Body of pancreas (tissue), 4 donors: ENCODE results near the gene ZNF500. TPM values are rescaled to one million over a fixed set of nuclear protein-coding genes. Genes with fewer than 3 reads are reported as not detected.
A peak's percentile ranks its signal among the peaks of the same experiment; 100 is the strongest.

ENCODE experiments used
- ATAC-seq: fragments of 150-250 bp; one replicate; pipeline ENCODE4 v1.9.1; 2016
- DNase-seq, 4 donors: peaks; one replicate each; pipeline ENCODE4 v3.0.0-alpha.2; 2019
- H3K27ac ChIP-seq, 4 donors: fragments of 200-600 bp; sonication (generic); 1 replicate in 3 of 4; 2 replicates in 1 of 4; pipeline versions ENCODE4 v1.5.1 to v1.6.1; 2016 to 2019; ENCODE audit warnings: mild to moderate bottlenecking in 1 of 4, mixed read lengths in 1 of 4, moderate library complexity in 1 of 4
- H3K27me3 ChIP-seq, 2 donors: fragments of 200-600 bp; sonication (generic); one replicate each; pipeline ENCODE4 v1.6.0; 2016; ENCODE audit warnings: mild to moderate bottlenecking in 1 of 2
- H3K36me3 ChIP-seq, 2 donors: fragments of 200-600 bp; sonication (generic); replicated peaks in 1 of 2; 2 replicates each; pipeline ENCODE4 v1.5.1; 2016; ENCODE audit warnings: low read depth in 2 of 2; ENCODE audit not compliant: insufficient read depth in 1 of 2
- H3K4me1 ChIP-seq: fragments of 200-600 bp; sonication (generic); one replicate; pipeline ENCODE4 v1.6.0; 2016
- H3K4me3 ChIP-seq, 2 donors: fragments of 200-600 bp; sonication (generic); 1 replicate in 1 of 2; 2 replicates in 1 of 2; pipeline ENCODE4 v1.5.1; 2016 to 2019
- H3K9me3 ChIP-seq, 3 donors: fragments of 200-600 bp; sonication (generic); 1 replicate in 2 of 3; 2 replicates in 1 of 3; pipeline ENCODE4 v1.5.1; 2016
- POLR2A ChIP-seq, 3 donors: fragments of 450-650 bp; IDR thresholded peaks; one replicate each; pipeline ENCODE4 v1.6.1; 2016; ENCODE audit warnings: antibody characterized with exemption in 3 of 3, mild to moderate bottlenecking in 2 of 3
- WGBS, 2 donors: methylation state at CpG; one replicate each; pipeline ENCODE4 v1.1.5; 2017; 5-methylcytosine and 5-hydroxymethylcytosine counted together
- intact Hi-C: fragments of 100-400 bp; cut with DNase I; formaldehyde crosslinking; loops from one replicate; pipeline ENCODE4 v1.15.1; 2023
- total RNA-seq, 2 donors: library from RNA; depleted of rRNA; stranded (reverse); fragments of >200 nt; gene quantifications; one replicate each; pipeline ENCODE4 v1.1.0, GENCODE V29; 2016
- TF ChIP-seq, protein P1 (sequence below), 7 experiments: fragments of 450-650 bp in 4 of 7; fragments of 200-600 bp in 3 of 7; sonication (generic) in 3 of 7; IDR thresholded peaks; one replicate each; pipeline ENCODE4 v1.5.1; 2016 to 2019; ENCODE audit warnings: antibody characterized with exemption in 7 of 7

ZNF500 gene
- total RNA-seq, 2 donors from 2014 or later, result 7.5 to 13.8 TPM

DNA sequence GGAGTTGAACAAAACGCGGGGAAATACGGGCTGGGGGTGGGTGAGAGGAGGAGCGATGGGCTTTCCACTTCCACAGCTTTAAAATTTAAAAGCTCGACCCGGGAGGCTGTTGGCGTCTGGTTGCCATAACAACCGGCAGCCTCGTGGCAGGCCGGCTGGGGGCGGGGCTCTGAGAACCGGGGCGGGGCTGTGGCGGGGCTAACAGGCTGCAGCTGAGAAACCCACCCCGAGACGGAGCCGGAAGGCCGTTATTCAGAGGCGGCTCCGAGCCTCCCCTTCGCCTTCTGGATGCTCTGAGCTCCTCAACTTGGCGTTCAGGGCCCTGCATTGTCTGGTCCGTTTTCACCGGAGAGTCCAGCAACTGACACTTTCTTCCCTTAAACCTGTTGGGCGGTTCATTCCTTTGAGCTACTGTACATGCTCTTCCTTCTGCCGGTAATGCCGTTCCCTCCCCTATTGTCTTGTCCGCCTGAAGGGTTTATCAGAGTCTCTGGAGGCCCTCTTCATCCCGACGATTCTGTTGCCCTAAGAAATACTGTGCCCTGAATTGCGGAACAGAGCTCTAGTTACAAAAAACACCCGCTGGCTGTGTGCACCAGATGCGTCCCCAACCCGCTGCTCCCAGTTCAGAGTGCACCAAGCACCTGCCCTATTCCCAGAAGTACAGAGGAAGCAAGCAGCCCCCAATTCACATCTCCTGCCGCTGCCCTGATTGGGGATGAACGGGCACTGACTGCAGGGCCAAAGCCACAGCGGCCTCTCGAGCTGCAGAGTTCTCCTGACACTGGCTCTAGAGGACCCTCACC, 32.0 kb downstream of the ZNF500 start:
- peak; percentile 75 for ATAC-seq
- TF ChIP-seq, protein P1, sequence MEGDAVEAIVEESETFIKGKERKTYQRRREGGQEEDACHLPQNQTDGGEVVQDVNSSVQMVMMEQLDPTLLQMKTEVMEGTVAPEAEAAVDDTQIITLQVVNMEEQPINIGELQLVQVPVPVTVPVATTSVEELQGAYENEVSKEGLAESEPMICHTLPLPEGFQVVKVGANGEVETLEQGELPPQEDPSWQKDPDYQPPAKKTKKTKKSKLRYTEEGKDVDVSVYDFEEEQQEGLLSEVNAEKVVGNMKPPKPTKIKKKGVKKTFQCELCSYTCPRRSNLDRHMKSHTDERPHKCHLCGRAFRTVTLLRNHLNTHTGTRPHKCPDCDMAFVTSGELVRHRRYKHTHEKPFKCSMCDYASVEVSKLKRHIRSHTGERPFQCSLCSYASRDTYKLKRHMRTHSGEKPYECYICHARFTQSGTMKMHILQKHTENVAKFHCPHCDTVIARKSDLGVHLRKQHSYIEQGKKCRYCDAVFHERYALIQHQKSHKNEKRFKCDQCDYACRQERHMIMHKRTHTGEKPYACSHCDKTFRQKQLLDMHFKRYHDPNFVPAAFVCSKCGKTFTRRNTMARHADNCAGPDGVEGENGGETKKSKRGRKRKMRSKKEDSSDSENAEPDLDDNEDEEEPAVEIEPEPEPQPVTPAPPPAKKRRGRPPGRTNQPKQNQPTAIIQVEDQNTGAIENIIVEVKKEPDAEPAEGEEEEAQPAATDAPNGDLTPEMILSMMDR (IDR thresholded peaks at IDR 0.05), result no peak
- TF ChIP-seq POLR2A (IDR thresholded peaks at IDR 0.05), result no peak
- H3K27ac ChIP-seq, result peak overlapping the region; percentile 68 to 95 (median 82)
- 1 to 3% methylated on average over 17 to 38 of the region's 38 CpGs for WGBS, 2 donors
- intact Hi-C loops, result no loop called here
- no peaks in the 10 kb centered on the region for H3K27me3 ChIP-seq
- H3K4me1 ChIP-seq, result peaks cover 11% of the 10 kb centered on the region
- H3K36me3 ChIP-seq, result peaks cover 0 to 2% of the 10 kb centered on the region in 2 donors
- H3K9me3 ChIP-seq, result no peaks in the 10 kb centered on the region
- DNase-seq, result peak; percentile 90 to 95 (median 92)
- H3K4me3 ChIP-seq, result peak overlapping the region; percentile 93 to 98

DNA sequence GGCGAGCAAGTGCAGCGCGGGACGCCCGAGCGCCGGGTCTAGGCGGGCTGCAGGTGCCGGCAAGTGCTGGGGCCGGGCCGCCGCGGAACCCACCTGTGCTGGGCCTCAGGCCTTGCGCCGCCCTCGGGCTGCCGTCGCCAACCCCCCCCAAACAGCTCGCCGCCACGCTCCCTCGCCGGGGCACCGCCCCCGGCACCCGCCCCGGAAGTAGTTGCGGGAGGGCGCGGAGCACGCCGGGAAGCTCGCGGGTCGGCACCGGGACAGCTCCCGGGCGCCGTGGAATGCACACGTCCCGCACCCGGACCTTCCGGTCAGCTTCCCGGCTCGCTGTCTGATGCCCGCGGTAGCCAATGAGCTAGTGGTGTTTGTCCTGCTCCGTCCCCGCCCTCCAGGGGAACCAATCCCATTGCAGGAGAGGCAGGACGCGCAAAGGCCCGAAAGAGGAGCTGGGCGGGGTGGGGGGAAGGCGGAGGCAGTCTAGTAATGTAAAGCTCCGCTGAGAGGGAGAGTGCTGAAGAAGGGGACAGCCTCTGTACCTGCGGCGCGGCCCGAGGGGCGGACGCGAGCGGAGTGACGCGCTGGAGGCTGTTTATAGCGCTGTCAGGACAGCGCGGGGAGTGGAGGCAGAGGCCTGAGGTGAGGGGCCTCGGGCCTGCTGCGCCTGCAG, 32.8 kb downstream of the ZNF500 start, which contains the start of the genes ANKS3 and DNAAF8:
Gene ANKS3, minus strand, starts transcription at position 209 of the 667 bp plus-strand sequence. CDS start 4,122 bp downstream, outside the sequence.
Gene DNAAF8, plus strand, starts transcription at position 475 of the 667 bp plus-strand sequence. CDS start 1,978 bp downstream, outside the sequence.
- Histone ChIP-seq H3K4me3 (peak within 1 kb of the TSS; percentile 93 to 98), H3K9me3 (no peaks in the 10 kb centered on the region), H3K36me3 (peaks cover 0 to 2% of the 10 kb centered on the region in 2 donors), H3K27me3 (no peaks in the 10 kb centered on the region), H3K4me1 (peaks cover 11% of the 10 kb centered on the region), H3K27ac (peak within 1 kb of the TSS; percentile 68 to 95 (median 82))
- DNase-seq (peak; percentile 95 to 98 (median 97)), ATAC-seq (peak; percentile 98)
- TF ChIP-seq, protein P1 (IDR thresholded peaks at IDR 0.05), result no peak
- TF ChIP-seq POLR2A (IDR thresholded peaks at IDR 0.05), result peak in 2 of 3 donors; percentile 44 to 65
- 0% methylated on average over 10 to 60 of the region's 70 CpGs for WGBS, 2 donors
- intact Hi-C loops, result no loop called here

DNA sequence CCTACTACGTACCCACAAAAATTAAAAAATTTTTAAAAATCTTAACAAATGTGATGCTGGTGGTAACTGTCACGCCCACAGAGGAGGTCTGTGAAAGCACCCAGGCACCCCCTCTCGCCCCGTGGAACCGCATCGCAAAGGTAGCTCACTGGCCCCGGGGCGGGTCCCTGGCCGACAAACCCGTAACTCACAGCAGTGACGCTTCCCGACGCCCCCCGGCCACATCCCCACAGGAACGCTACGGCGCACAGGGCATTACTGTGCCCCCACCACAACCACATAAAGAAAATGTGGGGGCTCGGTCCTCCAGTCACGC, 33.3 kb downstream of the ZNF500 start:
- Histone ChIP-seq H3K4me1 (peaks cover 11% of the 10 kb centered on the region), H3K27ac (peak overlapping the region; percentile 68 to 95 (median 82)), H3K27me3 (no peaks in the 10 kb centered on the region), H3K4me3 (peak overlapping the region; percentile 71 to 98), H3K36me3 (peaks cover 0 to 2% of the 10 kb centered on the region in 2 donors), H3K9me3 (no peaks in the 10 kb centered on the region)
- 0 to 1% methylated on average over 8 to 19 of the region's 19 CpGs for WGBS, 2 donors
- DNase-seq (peak in 1 of 4 donors; percentile 29), ATAC-seq (no peak)
- intact Hi-C loops, result no loop called here
- TF ChIP-seq, protein P1 (IDR thresholded peaks at IDR 0.05), result no peak

DNA sequence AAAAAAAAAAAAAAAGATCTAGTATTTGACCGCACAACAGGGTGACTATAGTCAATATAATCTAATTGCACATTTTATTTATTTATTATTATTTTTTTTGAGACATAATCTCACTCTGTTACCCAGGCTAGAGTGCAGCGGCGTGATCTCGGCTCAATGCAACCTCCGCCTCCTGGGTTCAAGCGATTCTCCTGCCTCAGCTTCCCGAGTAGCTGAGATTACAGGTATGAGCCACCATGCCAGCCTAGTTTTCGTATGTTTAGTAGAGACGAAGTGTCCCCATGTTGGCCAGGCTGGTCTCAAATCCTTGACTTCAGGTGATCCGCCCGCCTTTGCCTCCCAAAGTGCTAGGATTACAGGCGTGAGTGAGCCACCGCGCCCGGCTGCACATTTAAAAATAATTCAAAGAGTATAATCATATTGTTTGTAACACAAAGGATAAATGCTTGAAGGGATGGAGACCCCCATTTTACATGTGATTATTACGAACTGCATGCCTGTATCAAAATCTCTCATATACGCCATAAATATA, 33.7 kb downstream of the ZNF500 start:
- intact Hi-C loops, result no loop called here

More for the DNA sequence above, 33.7 kb downstream of the ZNF500 start:
- no peak for ATAC-seq
- peak overlapping the region in 2 of 4 donors; percentile 94 to 95 for H3K27ac ChIP-seq
- TF ChIP-seq, protein P1 (IDR thresholded peaks at IDR 0.05), result no peak
- TF ChIP-seq POLR2A (IDR thresholded peaks at IDR 0.05), result no peak
- H3K9me3 ChIP-seq, result no peaks in the 10 kb centered on the region
- WGBS, 2 donors, result 18 to 24% methylated on average over 17 of the region's 17 CpGs
- H3K4me1 ChIP-seq, result peaks cover 11% of the 10 kb centered on the region
- peaks cover 0 to 2% of the 10 kb centered on the region in 2 donors for H3K36me3 ChIP-seq
- DNase-seq, result no peak
- H3K4me3 ChIP-seq, result peak overlapping the region; percentile 71 to 98
- H3K27me3 ChIP-seq, result no peaks in the 10 kb centered on the region
